ENCODE results near the gene TMEM175. TPM values are rescaled to one million over a fixed set of nuclear protein-coding genes. Genes with fewer than 3 reads are reported as not detected.

Gene TMEM175
- total RNA-seq, 1 experiment from 2014 or later = 15.1 TPM

- Histone ChIP-seq H3K4me2 (ENCODE audit: low read depth, low read length, poor library complexity, severe bottlenecking) (no peak overlapping the region), H3K9ac (ENCODE audit: low read length) (no peak overlapping the region), H2AFZ (ENCODE audit: low read length) (no peak overlapping the region), H3K79me2 (ENCODE audit: low read length) (peaks cover 40% of the 10 kb centered on the region), H3K4me1 (ENCODE audit: low read length) (peaks cover under 1% of the 10 kb centered on the region), H3K9me2 (replicated peaks; ENCODE audit: insufficient read depth, low read length) (no peaks in the 10 kb centered on the region), H3K4me3 (ENCODE audit: low read length) (no peak overlapping the region), H3K27ac (ENCODE audit: low read length) (no peak overlapping the region), H3K36me3 (ENCODE audit: insufficient read depth, low read length) (peaks cover 7% of the 10 kb centered on the region), H3K9me3 (ENCODE audit: low read length) (no peaks in the 10 kb centered on the region), H4K20me1 (ENCODE audit: insufficient read depth, low read depth, low read length) (0 out of 2 replicates have a peak, but pooled peaks cover 3% of the 10 kb centered on the region), H3K27me3 (ENCODE audit: low read length) (no peaks in the 10 kb centered on the region)
- no peak for DNase-seq
Observed at GRCh38 chr4:909821-910220, 22.4 kb upstream of the TMEM175 start.

DNA sequence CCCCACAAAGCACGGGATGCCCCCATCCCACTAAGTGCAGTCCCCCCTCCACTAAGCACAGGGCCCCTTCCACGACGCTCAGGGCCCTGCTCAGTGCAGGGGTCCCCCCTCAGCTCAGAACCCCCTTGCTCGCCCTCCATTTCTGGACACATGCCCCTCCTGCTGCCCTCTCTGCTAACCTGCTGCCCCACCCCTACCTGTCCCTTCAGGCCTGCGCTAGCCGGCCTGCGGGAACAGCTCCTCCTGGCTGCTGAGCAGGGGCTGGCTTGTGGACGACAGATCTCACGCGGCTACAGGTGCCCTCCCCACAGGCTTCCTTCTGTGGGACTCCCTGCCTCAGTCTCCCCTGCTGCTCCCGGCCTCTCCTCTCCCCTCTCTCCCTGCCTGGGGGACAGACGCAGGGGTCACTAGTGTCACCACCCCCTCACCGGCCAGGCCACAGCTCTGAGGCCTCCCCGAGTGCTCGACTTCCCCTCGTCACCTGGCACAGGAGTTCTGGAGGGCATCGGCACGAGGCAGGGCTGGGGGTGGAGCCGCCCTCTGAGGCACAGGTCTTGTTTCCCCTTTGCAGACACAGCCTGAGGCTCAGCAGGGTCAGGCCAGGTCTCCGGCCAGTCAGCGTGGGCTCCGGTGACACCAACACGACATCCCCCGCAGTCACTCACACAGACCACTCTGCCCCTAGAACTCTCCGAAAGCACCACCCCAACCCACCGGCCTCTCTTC, 21.7 kb upstream of the TMEM175 start:
- Histone ChIP-seq H3K36me3 (ENCODE audit: insufficient read depth, low read length) (peaks cover 7% of the 10 kb centered on the region), H3K9me3 (ENCODE audit: low read length) (no peaks in the 10 kb centered on the region), H3K9me2 (replicated peaks; ENCODE audit: insufficient read depth, low read length) (no peaks in the 10 kb centered on the region), H3K9ac (ENCODE audit: low read length) (no peak overlapping the region), H3K4me3 (ENCODE audit: low read length) (no peak overlapping the region), H4K20me1 (ENCODE audit: insufficient read depth, low read depth, low read length) (0 out of 2 replicates have a peak, but pooled peaks cover 3% of the 10 kb centered on the region), H2AFZ (ENCODE audit: low read length) (no peak overlapping the region), H3K79me2 (ENCODE audit: low read length) (peaks cover 48% of the 10 kb centered on the region), H3K27me3 (ENCODE audit: low read length) (no peaks in the 10 kb centered on the region), H3K4me1 (ENCODE audit: low read length) (peaks cover 7% of the 10 kb centered on the region), H3K4me2 (ENCODE audit: low read depth, low read length, poor library complexity, severe bottlenecking) (no peak overlapping the region), H3K27ac (ENCODE audit: low read length) (no peak overlapping the region)
- DNase-seq = no peak

DNA sequence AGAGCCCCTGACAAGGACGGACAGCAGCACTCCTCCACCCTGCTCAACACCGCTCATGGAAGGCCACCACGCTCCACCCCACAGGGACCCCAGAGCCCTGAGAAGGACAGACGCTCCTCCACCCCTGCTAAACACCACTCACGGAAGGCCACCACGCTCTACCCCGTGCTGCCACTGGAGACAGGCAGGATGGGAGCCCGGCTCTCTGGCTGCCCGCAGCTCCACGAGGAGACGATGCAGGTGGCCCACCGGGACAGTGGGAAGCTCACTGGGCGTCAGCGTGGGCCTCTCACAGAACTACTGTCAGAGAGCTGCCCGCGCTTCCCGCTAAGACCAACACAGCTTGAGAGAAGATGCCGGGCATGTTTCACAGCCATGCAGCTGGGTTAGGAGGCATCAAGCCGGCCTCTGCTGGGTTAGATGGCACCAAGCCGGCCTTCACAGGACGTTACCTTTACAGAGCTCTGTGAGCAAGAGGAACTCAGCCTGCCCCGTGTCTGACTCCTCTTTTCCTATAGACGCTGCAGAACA, 21.0 kb upstream of the TMEM175 start:
- no peak overlapping the region for H2AFZ ChIP-seq (ENCODE audit: low read length)
- no peak overlapping the region for H3K4me3 ChIP-seq (ENCODE audit: low read length)
- peaks cover 7% of the 10 kb centered on the region for H3K36me3 ChIP-seq (ENCODE audit: insufficient read depth, low read length)
- peaks cover 15% of the 10 kb centered on the region for H3K4me1 ChIP-seq (ENCODE audit: low read length)
- no peak overlapping the region for H3K27ac ChIP-seq (ENCODE audit: low read length)
- peaks cover 52% of the 10 kb centered on the region for H3K79me2 ChIP-seq (ENCODE audit: low read length)
- H3K9me3 ChIP-seq (ENCODE audit: low read length) = no peaks in the 10 kb centered on the region
- H3K9ac ChIP-seq (ENCODE audit: low read length) = no peak overlapping the region
- H3K27me3 ChIP-seq (ENCODE audit: low read length) = no peaks in the 10 kb centered on the region
- H4K20me1 ChIP-seq (ENCODE audit: insufficient read depth, low read depth, low read length) = 0 out of 2 replicates have a peak, but pooled peaks cover 3% of the 10 kb centered on the region
- H3K9me2 ChIP-seq (replicated peaks; ENCODE audit: insufficient read depth, low read length) = no peaks in the 10 kb centered on the region
- no peak for DNase-seq
- H3K4me2 ChIP-seq (ENCODE audit: low read depth, low read length, poor library complexity, severe bottlenecking) = no peak overlapping the region

DNA sequence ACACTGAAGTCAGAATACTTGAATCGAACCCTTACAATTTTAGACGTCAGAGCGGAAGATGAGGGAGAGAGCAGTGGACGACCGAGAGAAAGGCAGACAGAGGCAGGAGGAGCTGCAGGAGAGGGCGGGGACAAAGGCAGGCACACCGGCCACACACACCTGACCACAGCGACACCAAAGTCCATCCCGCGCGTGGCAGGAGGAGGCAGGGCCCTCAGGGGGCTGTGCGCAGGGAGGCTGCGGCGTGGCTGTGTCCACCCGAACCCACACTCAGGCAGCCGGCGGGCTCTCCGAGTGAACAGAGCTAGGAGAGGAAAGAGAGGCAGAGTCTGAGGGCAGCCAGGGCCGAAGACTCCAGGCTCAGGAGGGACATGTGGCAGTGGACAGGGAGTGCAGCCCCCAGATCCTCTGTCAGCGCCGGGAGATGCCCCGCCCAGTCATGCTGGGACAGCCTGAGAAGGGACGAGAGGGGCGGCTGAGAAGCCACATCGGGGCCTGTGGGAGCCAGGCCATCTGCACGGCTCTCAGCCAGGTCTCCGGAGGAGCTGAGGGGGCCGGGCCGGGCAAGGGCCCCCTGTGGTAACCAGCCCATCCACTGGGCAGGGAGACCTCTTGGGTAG, 20.3 kb upstream of the TMEM175 start:
- Histone ChIP-seq H3K9me3 (ENCODE audit: low read length) (no peaks in the 10 kb centered on the region), H3K27me3 (ENCODE audit: low read length) (no peaks in the 10 kb centered on the region), H3K36me3 (ENCODE audit: insufficient read depth, low read length) (peaks cover 7% of the 10 kb centered on the region), H3K27ac (ENCODE audit: low read length) (no peak overlapping the region), H3K4me1 (ENCODE audit: low read length) (peaks cover 17% of the 10 kb centered on the region), H3K9me2 (replicated peaks; ENCODE audit: insufficient read depth, low read length) (no peaks in the 10 kb centered on the region), H4K20me1 (ENCODE audit: insufficient read depth, low read depth, low read length) (0 out of 2 replicates have a peak, but pooled peaks cover 3% of the 10 kb centered on the region), H3K9ac (ENCODE audit: low read length) (no peak overlapping the region), H2AFZ (ENCODE audit: low read length) (no peak overlapping the region), H3K4me2 (ENCODE audit: low read depth, low read length, poor library complexity, severe bottlenecking) (no peak overlapping the region), H3K4me3 (ENCODE audit: low read length) (no peak overlapping the region), H3K79me2 (ENCODE audit: low read length) (peaks cover 53% of the 10 kb centered on the region)
- no peak for DNase-seq

DNA sequence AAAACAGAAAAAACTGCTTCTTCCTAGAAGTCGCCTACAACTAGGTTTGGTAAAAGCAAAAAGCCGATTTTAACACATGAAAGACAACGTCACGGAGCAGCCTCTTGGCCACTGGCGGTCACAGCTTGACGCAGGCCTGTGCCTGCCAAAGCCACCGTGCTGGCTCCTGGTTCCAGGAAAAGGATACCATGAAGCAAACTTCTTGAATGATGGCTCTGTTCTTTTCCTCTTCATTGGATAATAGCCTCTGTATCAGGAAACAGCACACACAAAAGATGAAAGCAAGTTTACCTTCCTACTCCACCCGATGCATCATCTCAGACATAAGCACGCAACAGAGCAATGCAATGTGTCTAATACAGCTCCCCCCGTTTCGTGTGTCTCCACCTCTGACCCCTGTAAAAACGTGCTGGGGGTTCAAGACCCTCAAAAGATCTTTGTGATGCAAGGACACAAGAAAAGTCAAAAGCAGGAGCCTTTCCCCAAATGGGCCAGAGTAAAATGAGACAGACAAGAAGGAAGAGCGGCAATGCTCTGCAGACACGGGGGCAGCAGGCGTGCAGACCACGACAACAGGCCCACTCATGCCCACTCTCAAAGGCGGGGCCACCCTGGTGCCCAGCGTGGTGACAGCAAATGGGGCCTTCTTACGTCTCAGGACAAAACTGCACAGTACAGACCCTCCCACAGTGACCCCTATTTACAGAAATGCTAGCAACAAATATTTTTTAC, 19.5 kb upstream of the TMEM175 start:
- H3K4me2 ChIP-seq (ENCODE audit: low read depth, low read length, poor library complexity, severe bottlenecking) = no peak overlapping the region

DNA sequence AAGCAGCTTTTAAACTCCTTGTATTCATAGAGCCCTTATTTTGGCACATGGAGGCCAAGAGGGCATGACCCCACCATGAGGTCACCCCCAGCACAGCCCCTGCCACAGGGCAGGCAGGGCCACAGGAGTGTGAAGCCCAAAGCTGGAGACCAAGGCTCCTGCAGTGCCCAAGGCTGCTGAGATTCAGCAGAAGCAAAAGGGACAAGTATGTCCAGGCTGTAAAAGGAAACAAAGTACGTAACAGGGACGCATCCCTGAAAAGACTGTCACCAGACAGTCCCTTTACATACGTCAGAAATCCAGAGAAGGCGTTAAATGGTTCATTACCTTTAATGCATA, 19.0 kb upstream of the TMEM175 start:
- peaks cover 4% of the 10 kb centered on the region for H3K36me3 ChIP-seq (ENCODE audit: insufficient read depth, low read length)
- H3K9me2 ChIP-seq (replicated peaks; ENCODE audit: insufficient read depth, low read length) = no peaks in the 10 kb centered on the region
- peaks cover 17% of the 10 kb centered on the region for H3K4me1 ChIP-seq (ENCODE audit: low read length)
- H3K27ac ChIP-seq (ENCODE audit: low read length) = no peak overlapping the region
- H2AFZ ChIP-seq (ENCODE audit: low read length) = no peak overlapping the region
- no peak for DNase-seq
- no peak overlapping the region for H3K4me2 ChIP-seq (ENCODE audit: low read depth, low read length, poor library complexity, severe bottlenecking)
- 0 out of 2 replicates have a peak, but pooled peaks cover 3% of the 10 kb centered on the region for H3K9me3 ChIP-seq (ENCODE audit: low read length)
- H3K9ac ChIP-seq (ENCODE audit: low read length) = no peak overlapping the region
- no peaks in the 10 kb centered on the region for H3K27me3 ChIP-seq (ENCODE audit: low read length)
- no peak overlapping the region for H3K4me3 ChIP-seq (ENCODE audit: low read length)
- 0 out of 2 replicates have a peak, but pooled peaks cover 3% of the 10 kb centered on the region for H4K20me1 ChIP-seq (ENCODE audit: insufficient read depth, low read depth, low read length)
- H3K79me2 ChIP-seq (ENCODE audit: low read length) = peaks cover 56% of the 10 kb centered on the region

More for the DNA sequence above, 19.5 kb upstream of the TMEM175 start:
- no peak overlapping the region for H3K27ac ChIP-seq (ENCODE audit: low read length)
- H4K20me1 ChIP-seq (ENCODE audit: insufficient read depth, low read depth, low read length) = 0 out of 2 replicates have a peak, but pooled peaks cover 3% of the 10 kb centered on the region
- no peak for DNase-seq
- H2AFZ ChIP-seq (ENCODE audit: low read length) = no peak overlapping the region
- no peaks in the 10 kb centered on the region for H3K9me2 ChIP-seq (replicated peaks; ENCODE audit: insufficient read depth, low read length)
- H3K27me3 ChIP-seq (ENCODE audit: low read length) = no peaks in the 10 kb centered on the region
- no peak overlapping the region for H3K4me3 ChIP-seq (ENCODE audit: low read length)
- peaks cover 17% of the 10 kb centered on the region for H3K4me1 ChIP-seq (ENCODE audit: low read length)
- H3K9ac ChIP-seq (ENCODE audit: low read length) = no peak overlapping the region
- no peaks in the 10 kb centered on the region for H3K9me3 ChIP-seq (ENCODE audit: low read length)
- H3K79me2 ChIP-seq (ENCODE audit: low read length) = peaks cover 55% of the 10 kb centered on the region
- H3K36me3 ChIP-seq (ENCODE audit: insufficient read depth, low read length) = peaks cover 7% of the 10 kb centered on the region

DNA sequence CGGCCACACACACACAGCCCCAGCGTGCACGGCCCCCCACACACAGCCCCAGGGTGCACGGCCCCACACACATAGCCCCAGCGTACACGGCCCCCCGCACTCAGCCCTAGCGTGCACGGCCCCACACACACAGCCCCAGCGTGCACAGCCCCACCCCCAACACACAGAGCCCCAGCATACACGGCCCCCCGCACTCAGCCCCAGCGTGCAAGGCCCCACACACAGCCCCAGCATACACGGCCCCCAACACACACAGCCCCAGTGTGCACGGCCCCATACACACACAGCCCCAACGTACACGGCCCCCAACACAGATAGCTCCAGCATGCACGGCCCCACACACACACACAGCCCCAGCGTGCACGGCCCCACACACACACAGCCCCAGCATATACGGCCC, 17.7 kb upstream of the TMEM175 start:
- Histone ChIP-seq H3K4me3 (ENCODE audit: low read length) (no peak overlapping the region), H2AFZ (ENCODE audit: low read length) (no peak overlapping the region), H3K36me3 (ENCODE audit: insufficient read depth, low read length) (peaks cover 3% of the 10 kb centered on the region; the same call in 1 of the 2 replicates), H3K27ac (ENCODE audit: low read length) (no peak overlapping the region), H3K79me2 (ENCODE audit: low read length) (peaks cover 65% of the 10 kb centered on the region), H3K9me3 (ENCODE audit: low read length) (0 out of 2 replicates have a peak, but pooled peaks cover 3% of the 10 kb centered on the region), H3K9me2 (replicated peaks; ENCODE audit: insufficient read depth, low read length) (no peaks in the 10 kb centered on the region), H3K4me1 (ENCODE audit: low read length) (peaks cover 17% of the 10 kb centered on the region), H4K20me1 (ENCODE audit: insufficient read depth, low read depth, low read length) (0 out of 2 replicates have a peak, but pooled peaks cover 3% of the 10 kb centered on the region), H3K4me2 (ENCODE audit: low read depth, low read length, poor library complexity, severe bottlenecking) (no peak overlapping the region), H3K27me3 (ENCODE audit: low read length) (no peaks in the 10 kb centered on the region), H3K9ac (ENCODE audit: low read length) (no peak overlapping the region)
- DNase-seq = no peak
